Suprapubic skin (tissue), 4 donors: ENCODE results near the gene HK3.

ENCODE experiments used
- CTCF ChIP-seq, 2 donors: fragments of 200-600 bp in 1 of 2; fragments of 450-650 bp in 1 of 2; sonication (generic) in 1 of 2; IDR thresholded peaks; one replicate each; pipeline ENCODE4 v1.5.1; 2016 to 2019; ENCODE audit warnings: antibody characterized with exemption in 2 of 2, mild to moderate bottlenecking in 1 of 2, moderate library complexity in 1 of 2
- EP300 ChIP-seq: sonication (generic); formaldehyde crosslinking; IDR thresholded peaks from one replicate; pipeline ENCODE4 v1.6.1; 2017; ENCODE audit warnings: antibody characterized with exemption
- POLR2A ChIP-seq, 2 donors: fragments of 450-650 bp; IDR thresholded peaks; one replicate each; pipeline ENCODE4 v1.6.1; 2017; ENCODE audit warnings: antibody characterized with exemption in 2 of 2, mild to moderate bottlenecking in 2 of 2, moderate library complexity in 2 of 2
- POLR2AphosphoS5 ChIP-seq, 3 donors: sonication (generic); formaldehyde crosslinking; IDR thresholded peaks; one replicate each; pipeline ENCODE4 v1.6.1; 2017; ENCODE audit warnings: antibody characterized with exemption in 3 of 3

GRCh38 chr5:176857216-176857893, 41.8 kb downstream of the HK3 start:
- TF ChIP-seq CTCF (IDR thresholded peaks at IDR 0.05) (no peak), POLR2A (IDR thresholded peaks at IDR 0.05) (no peak), EP300 (no peak), POLR2AphosphoS5 (IDR thresholded peaks at IDR 0.05) (no peak)
